Measurements from ENCODE around the gene SLC44A2. TPM values are rescaled to one million over a fixed set of nuclear protein-coding genes. Genes with fewer than 3 reads are reported as not detected.

Gene SLC44A2
- total and polyA plus RNA-seq, 2 of the 13 experiments (the other 11 are each of a cell fraction or from before 2014, with no cell fraction given), result 2.4 to 5.6 TPM

DNA sequence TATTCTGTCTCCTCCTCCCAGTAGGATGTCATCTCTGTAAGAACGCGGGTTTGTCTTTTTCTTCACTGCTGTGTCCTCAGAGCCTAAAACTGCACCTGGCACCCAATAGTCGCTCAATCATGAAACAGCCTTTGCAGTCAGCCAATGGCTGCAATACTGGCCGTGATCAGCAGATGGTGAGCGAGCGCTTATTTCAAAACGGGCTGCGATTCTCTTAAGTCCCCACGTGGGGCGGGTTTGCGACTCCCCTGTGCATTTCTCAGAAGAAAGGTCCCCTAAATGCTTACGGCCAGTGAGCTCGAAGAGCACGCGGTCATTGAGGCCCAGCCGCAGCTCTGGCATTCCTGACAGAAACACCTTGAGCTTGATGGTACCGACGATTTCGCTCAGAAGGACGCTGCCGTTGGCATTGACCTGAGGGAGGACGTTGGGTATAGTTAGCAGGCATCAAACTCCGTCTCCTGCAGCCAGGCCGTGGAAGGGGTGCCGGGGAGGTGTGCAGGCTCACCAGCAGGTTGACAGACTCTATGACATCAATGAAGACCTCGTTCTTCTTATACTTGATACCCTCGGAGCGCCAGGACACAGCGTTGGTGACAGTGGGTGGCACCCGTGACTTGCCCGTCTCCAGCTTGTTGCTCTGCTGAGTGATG, 44.2 kb upstream of the SLC44A2 start (continued):
- TF ChIP-seq, protein P1, sequence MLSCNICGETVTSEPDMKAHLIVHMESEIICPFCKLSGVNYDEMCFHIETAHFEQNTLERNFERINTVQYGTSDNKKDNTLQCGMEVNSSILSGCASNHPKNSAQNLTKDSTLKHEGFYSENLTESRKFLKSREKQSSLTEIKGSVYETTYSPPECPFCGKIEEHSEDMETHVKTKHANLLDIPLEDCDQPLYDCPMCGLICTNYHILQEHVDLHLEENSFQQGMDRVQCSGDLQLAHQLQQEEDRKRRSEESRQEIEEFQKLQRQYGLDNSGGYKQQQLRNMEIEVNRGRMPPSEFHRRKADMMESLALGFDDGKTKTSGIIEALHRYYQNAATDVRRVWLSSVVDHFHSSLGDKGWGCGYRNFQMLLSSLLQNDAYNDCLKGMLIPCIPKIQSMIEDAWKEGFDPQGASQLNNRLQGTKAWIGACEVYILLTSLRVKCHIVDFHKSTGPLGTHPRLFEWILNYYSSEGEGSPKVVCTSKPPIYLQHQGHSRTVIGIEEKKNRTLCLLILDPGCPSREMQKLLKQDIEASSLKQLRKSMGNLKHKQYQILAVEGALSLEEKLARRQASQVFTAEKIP (CRISPR knock-in tag; IDR thresholded peaks at IDR 0.05; ENCODE audit: borderline replicate concordance), result no peak
- TF ChIP-seq NBN (conservative IDR thresholded peaks at IDR 0.05) (no peak), SIN3B (IDR thresholded peaks at IDR 0.05; ENCODE audit: low read length) (no peak), RFXANK (CRISPR knock-in tag; IDR thresholded peaks at IDR 0.05) (no peak), EED (CRISPR knock-in tag; IDR thresholded peaks at IDR 0.05) (no peak), SRY (CRISPR knock-in tag; IDR thresholded peaks at IDR 0.05) (no peak), MTF2 (CRISPR knock-in tag; IDR thresholded peaks at IDR 0.05; ENCODE audit: borderline replicate concordance) (no peak), ZNF766 (CRISPR knock-in tag; IDR thresholded peaks at IDR 0.05; ENCODE audit: borderline replicate concordance) (no peak), ZNF670 (CRISPR knock-in tag; IDR thresholded peaks at IDR 0.05; ENCODE audit: borderline replicate concordance) (no peak), SIX1 (CRISPR knock-in tag; IDR thresholded peaks at IDR 0.05; ENCODE audit: borderline replicate concordance) (no peak), SPEN (CRISPR knock-in tag; IDR thresholded peaks at IDR 0.05; ENCODE audit: low read depth) (no peak), POLR2AphosphoS5 (IDR thresholded peaks at IDR 0.05; ENCODE audit: low read depth, low read length) (no peak), SRF (IDR thresholded peaks at IDR 0.05; ENCODE audit: low read depth, low read length) (no peak), DNMT3B (CRISPR knock-in tag; conservative IDR thresholded peaks at IDR 0.05) (no peak), ZNF468 (CRISPR knock-in tag; IDR thresholded peaks at IDR 0.05) (no peak), NFYB (CRISPR knock-in tag; IDR thresholded peaks at IDR 0.05) (peak; percentile 30; the same call in 1 of the 2 replicates), GABPA (IDR thresholded peaks at IDR 0.05; ENCODE audit: low read depth, low read length) (no peak), GABPA (CRISPR knock-in tag; IDR thresholded peaks at IDR 0.05; ENCODE audit: low read depth) (no peak), ZZZ3 (CRISPR knock-in tag; IDR thresholded peaks at IDR 0.05; ENCODE audit: borderline replicate concordance) (no peak), ARNT (IDR thresholded peaks at IDR 0.05) (no peak), SP2 (CRISPR knock-in tag; IDR thresholded peaks at IDR 0.05) (no peak), JUND (CRISPR knock-in tag; IDR thresholded peaks at IDR 0.05) (no peak), MIER2 (CRISPR knock-in tag; IDR thresholded peaks at IDR 0.05) (0 out of 2 replicates have a peak, but pooled peaks have one; percentile 41), CHD2 (IDR thresholded peaks at IDR 0.05; ENCODE audit: low read depth, low read length) (no peak), ZNF317 (CRISPR knock-in tag; IDR thresholded peaks at IDR 0.05) (no peak), TAF1 (CRISPR knock-in tag; IDR thresholded peaks at IDR 0.05) (no peak)
- TF ChIP-seq, protein P2, sequence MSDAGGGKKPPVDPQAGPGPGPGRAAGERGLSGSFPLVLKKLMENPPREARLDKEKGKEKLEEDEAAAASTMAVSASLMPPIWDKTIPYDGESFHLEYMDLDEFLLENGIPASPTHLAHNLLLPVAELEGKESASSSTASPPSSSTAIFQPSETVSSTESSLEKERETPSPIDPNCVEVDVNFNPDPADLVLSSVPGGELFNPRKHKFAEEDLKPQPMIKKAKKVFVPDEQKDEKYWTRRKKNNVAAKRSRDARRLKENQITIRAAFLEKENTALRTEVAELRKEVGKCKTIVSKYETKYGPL (CRISPR knock-in tag; IDR thresholded peaks at IDR 0.05), result no peak
- TF ChIP-seq, protein P3, sequence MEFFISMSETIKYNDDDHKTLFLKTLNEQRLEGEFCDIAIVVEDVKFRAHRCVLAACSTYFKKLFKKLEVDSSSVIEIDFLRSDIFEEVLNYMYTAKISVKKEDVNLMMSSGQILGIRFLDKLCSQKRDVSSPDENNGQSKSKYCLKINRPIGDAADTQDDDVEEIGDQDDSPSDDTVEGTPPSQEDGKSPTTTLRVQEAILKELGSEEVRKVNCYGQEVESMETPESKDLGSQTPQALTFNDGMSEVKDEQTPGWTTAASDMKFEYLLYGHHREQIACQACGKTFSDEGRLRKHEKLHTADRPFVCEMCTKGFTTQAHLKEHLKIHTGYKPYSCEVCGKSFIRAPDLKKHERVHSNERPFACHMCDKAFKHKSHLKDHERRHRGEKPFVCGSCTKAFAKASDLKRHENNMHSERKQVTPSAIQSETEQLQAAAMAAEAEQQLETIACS (CRISPR knock-in tag; IDR thresholded peaks at IDR 0.05), result no peak
- TF ChIP-seq, protein P4, sequence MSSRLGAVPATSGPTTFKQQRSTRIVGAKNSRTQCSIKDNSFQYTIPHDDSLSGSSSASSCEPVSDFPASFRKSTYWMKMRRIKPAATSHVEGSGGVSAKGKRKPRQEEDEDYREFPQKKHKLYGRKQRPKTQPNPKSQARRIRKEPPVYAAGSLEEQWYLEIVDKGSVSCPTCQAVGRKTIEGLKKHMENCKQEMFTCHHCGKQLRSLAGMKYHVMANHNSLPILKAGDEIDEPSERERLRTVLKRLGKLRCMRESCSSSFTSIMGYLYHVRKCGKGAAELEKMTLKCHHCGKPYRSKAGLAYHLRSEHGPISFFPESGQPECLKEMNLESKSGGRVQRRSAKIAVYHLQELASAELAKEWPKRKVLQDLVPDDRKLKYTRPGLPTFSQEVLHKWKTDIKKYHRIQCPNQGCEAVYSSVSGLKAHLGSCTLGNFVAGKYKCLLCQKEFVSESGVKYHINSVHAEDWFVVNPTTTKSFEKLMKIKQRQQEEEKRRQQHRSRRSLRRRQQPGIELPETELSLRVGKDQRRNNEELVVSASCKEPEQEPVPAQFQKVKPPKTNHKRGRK (CRISPR knock-in tag; IDR thresholded peaks at IDR 0.05), result 0 out of 2 replicates have a peak, but pooled peaks have one; percentile 50
- TF ChIP-seq, protein P5, sequence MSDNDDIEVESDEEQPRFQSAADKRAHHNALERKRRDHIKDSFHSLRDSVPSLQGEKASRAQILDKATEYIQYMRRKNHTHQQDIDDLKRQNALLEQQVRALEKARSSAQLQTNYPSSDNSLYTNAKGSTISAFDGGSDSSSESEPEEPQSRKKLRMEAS (IDR thresholded peaks at IDR 0.05), result peak; percentile 76

Data from HepG2 (cell line).